GM19463 (cell line): Measurements from ENCODE around the gene CSNK1D.
"Not testable (repeated sequence)": the region's sequence is repeated elsewhere in the genome, so short reads cannot be mapped to it uniquely, and the experiment has no call there.

Source experiments
- ATAC-seq: cut with Tn5 transposase; IDR thresholded peaks from one replicate; pipeline ENCODE4 v1.9.1; 2021; ENCODE audit warnings: mild to moderate bottlenecking, moderate library complexity; ENCODE audit not compliant: unreplicated experiment

The CSNK1D gene

GRCh38 chr17:82195675-82196672, 77.5 kb downstream of the CSNK1D start:
- ATAC-seq = no peak

GRCh38 chr17:82194765-82195164, 78.7 kb downstream of the CSNK1D start:
- ATAC-seq = no peak

GRCh38 chr17:82193520-82194220, 79.8 kb downstream of the CSNK1D start:
- ATAC-seq = no peak

GRCh38 chr17:82193050-82193449, 80.5 kb downstream of the CSNK1D start:
- ATAC-seq = not testable (repeated sequence)
